Testis (tissue), 2 donors: ENCODE data around the gene UBE2L3.

ENCODE experiments used
- CTCF ChIP-seq, 3 experiments: fragments of 450-650 bp in 2 of 3; fragments of 200-600 bp in 1 of 3; sonication (generic) in 1 of 3; IDR thresholded peaks; one replicate each; pipeline ENCODE4 v1.5.1; 2016 to 2019; ENCODE audit warnings: antibody characterized with exemption in 3 of 3, mild to moderate bottlenecking in 2 of 3, moderate library complexity in 1 of 3
- POLR2A ChIP-seq: fragments of 450-650 bp; IDR thresholded peaks from one replicate; pipeline ENCODE4 v1.6.1; 2017; ENCODE audit warnings: antibody characterized with exemption, mild to moderate bottlenecking, moderate library complexity

GRCh38 chr22:21573750-21574494, 6.4 kb downstream of the UBE2L3 start:
- TF ChIP-seq CTCF (IDR thresholded peaks at IDR 0.05) (no peak), POLR2A (no peak)
